ENCODE results near the gene CWC25. TPM values are rescaled to one million over a fixed set of nuclear protein-coding genes. Genes with fewer than 3 reads are reported as not detected.
A peak's percentile ranks its signal among the peaks of the same experiment; 100 is the strongest.

CWC25 gene
- total RNA-seq, 1 experiment from 2014 or later = 17.3 TPM

DNA sequence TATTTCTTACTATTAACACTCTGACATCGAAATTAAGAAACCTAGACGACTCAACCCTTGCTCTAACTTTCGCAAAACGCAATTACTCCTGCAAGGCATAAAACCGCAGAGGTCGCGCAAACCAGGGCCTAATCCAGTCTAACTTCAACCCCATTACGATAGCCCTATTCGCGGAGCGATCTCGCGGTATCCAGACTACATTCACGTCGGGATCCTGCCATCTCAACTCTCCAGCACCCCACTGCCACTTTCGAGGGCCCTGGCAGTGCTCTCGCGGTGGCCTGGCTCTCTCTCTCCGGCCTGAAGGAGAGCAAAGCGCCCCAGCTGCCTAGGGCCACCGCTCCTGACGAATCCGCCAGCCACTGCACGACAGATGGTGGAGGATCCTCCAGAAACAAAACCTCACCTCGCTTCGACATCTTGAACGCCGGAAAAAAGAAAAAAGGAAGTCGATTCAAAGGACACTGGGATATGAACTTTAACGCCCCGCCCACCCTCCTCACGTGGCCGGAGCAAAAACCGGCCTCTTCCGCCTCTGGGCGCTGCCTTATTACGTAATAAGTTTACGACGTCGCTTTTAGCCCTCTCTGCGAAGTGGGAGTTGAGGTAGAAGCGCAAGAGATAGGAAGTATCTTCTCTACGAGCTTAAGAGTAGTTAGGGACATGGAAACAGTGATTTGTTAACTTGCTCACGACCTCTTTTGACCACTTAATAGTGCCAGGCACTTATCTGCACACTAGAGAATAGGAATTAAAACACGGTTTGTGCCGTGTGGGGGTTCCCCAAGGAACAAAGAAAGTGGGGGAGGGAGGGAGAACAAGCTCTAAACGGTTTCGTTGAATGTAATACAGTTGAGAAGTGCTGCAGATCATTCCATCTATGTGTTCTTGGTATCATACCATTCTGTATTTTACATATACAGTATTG lies 28.4 kb upstream of the CWC25 start, which contains the start of gene RPL23 (continued):
- TF ChIP-seq ZNF138 (CRISPR knock-in tag; conservative IDR thresholded peaks at IDR 0.05) (0 out of 2 replicates have a peak, but pooled peaks have one; percentile 46), SMAD3 (CRISPR knock-in tag; IDR thresholded peaks at IDR 0.05; ENCODE audit: borderline replicate concordance) (no peak), ELF4 (CRISPR knock-in tag; IDR thresholded peaks at IDR 0.05; ENCODE audit: low read depth) (no peak), NFATC4 (CRISPR knock-in tag; IDR thresholded peaks at IDR 0.05) (peak; percentile 32; the same call in 1 of the 2 replicates), JUN (CRISPR knock-in tag; IDR thresholded peaks at IDR 0.05) (no peak; the same call in 1 of the 2 replicates), ZNF317 (CRISPR knock-in tag; IDR thresholded peaks at IDR 0.05; ENCODE audit: borderline replicate concordance, low read depth) (no peak), TEAD1 (CRISPR knock-in tag; IDR thresholded peaks at IDR 0.05) (peak; percentile 81; the same call in 1 of the 2 replicates), ZNF263 (CRISPR knock-in tag; IDR thresholded peaks at IDR 0.05; ENCODE audit: low read depth) (no peak), ZNF416 (CRISPR knock-in tag; IDR thresholded peaks at IDR 0.05) (no peak), FOXJ3 (CRISPR knock-in tag; IDR thresholded peaks at IDR 0.05; ENCODE audit: borderline replicate concordance) (no peak), ZNF396 (CRISPR knock-in tag; IDR thresholded peaks at IDR 0.05; ENCODE audit: borderline replicate concordance) (no peak), NR2C2 (CRISPR knock-in tag; IDR thresholded peaks at IDR 0.05) (peak; percentile 10; the same call in 1 of the 2 replicates), ZBTB21 (CRISPR knock-in tag; IDR thresholded peaks at IDR 0.05; ENCODE audit: borderline replicate concordance) (no peak), NR1H2 (CRISPR knock-in tag; IDR thresholded peaks at IDR 0.05) (no peak), ZNF671 (CRISPR knock-in tag; IDR thresholded peaks at IDR 0.05) (peak; percentile 59; the same call in 1 of the 2 replicates), TP53 (CRISPR knock-in tag; IDR thresholded peaks at IDR 0.05) (no peak), ZNF423 (CRISPR knock-in tag; IDR thresholded peaks at IDR 0.05) (no peak)
- TF ChIP-seq, protein P1, sequence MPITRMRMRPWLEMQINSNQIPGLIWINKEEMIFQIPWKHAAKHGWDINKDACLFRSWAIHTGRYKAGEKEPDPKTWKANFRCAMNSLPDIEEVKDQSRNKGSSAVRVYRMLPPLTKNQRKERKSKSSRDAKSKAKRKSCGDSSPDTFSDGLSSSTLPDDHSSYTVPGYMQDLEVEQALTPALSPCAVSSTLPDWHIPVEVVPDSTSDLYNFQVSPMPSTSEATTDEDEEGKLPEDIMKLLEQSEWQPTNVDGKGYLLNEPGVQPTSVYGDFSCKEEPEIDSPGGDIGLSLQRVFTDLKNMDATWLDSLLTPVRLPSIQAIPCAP (CRISPR knock-in tag; IDR thresholded peaks at IDR 0.05) = peak; percentile 67; the same call in 1 of the 2 replicates
- TF ChIP-seq, protein P2, sequence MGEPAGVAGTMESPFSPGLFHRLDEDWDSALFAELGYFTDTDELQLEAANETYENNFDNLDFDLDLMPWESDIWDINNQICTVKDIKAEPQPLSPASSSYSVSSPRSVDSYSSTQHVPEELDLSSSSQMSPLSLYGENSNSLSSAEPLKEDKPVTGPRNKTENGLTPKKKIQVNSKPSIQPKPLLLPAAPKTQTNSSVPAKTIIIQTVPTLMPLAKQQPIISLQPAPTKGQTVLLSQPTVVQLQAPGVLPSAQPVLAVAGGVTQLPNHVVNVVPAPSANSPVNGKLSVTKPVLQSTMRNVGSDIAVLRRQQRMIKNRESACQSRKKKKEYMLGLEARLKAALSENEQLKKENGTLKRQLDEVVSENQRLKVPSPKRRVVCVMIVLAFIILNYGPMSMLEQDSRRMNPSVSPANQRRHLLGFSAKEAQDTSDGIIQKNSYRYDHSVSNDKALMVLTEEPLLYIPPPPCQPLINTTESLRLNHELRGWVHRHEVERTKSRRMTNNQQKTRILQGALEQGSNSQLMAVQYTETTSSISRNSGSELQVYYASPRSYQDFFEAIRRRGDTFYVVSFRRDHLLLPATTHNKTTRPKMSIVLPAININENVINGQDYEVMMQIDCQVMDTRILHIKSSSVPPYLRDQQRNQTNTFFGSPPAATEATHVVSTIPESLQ (CRISPR knock-in tag; IDR thresholded peaks at IDR 0.05) = no peak
- TF ChIP-seq, protein P3, sequence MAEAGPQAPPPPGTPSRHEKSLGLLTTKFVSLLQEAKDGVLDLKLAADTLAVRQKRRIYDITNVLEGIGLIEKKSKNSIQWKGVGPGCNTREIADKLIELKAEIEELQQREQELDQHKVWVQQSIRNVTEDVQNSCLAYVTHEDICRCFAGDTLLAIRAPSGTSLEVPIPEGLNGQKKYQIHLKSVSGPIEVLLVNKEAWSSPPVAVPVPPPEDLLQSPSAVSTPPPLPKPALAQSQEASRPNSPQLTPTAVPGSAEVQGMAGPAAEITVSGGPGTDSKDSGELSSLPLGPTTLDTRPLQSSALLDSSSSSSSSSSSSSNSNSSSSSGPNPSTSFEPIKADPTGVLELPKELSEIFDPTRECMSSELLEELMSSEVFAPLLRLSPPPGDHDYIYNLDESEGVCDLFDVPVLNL (CRISPR knock-in tag; IDR thresholded peaks at IDR 0.05; ENCODE audit: borderline replicate concordance, low read depth) = no peak
- TF ChIP-seq, protein P4, sequence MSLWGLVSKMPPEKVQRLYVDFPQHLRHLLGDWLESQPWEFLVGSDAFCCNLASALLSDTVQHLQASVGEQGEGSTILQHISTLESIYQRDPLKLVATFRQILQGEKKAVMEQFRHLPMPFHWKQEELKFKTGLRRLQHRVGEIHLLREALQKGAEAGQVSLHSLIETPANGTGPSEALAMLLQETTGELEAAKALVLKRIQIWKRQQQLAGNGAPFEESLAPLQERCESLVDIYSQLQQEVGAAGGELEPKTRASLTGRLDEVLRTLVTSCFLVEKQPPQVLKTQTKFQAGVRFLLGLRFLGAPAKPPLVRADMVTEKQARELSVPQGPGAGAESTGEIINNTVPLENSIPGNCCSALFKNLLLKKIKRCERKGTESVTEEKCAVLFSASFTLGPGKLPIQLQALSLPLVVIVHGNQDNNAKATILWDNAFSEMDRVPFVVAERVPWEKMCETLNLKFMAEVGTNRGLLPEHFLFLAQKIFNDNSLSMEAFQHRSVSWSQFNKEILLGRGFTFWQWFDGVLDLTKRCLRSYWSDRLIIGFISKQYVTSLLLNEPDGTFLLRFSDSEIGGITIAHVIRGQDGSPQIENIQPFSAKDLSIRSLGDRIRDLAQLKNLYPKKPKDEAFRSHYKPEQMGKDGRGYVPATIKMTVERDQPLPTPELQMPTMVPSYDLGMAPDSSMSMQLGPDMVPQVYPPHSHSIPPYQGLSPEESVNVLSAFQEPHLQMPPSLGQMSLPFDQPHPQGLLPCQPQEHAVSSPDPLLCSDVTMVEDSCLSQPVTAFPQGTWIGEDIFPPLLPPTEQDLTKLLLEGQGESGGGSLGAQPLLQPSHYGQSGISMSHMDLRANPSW (CRISPR knock-in tag; conservative IDR thresholded peaks at IDR 0.05; ENCODE audit: low read depth) = no peak
- TF ChIP-seq, protein P5, sequence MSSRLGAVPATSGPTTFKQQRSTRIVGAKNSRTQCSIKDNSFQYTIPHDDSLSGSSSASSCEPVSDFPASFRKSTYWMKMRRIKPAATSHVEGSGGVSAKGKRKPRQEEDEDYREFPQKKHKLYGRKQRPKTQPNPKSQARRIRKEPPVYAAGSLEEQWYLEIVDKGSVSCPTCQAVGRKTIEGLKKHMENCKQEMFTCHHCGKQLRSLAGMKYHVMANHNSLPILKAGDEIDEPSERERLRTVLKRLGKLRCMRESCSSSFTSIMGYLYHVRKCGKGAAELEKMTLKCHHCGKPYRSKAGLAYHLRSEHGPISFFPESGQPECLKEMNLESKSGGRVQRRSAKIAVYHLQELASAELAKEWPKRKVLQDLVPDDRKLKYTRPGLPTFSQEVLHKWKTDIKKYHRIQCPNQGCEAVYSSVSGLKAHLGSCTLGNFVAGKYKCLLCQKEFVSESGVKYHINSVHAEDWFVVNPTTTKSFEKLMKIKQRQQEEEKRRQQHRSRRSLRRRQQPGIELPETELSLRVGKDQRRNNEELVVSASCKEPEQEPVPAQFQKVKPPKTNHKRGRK (CRISPR knock-in tag; IDR thresholded peaks at IDR 0.05; ENCODE audit: borderline replicate concordance) = 0 out of 2 replicates have a peak, but pooled peaks have one; percentile 36
- TF ChIP-seq, protein P6, sequence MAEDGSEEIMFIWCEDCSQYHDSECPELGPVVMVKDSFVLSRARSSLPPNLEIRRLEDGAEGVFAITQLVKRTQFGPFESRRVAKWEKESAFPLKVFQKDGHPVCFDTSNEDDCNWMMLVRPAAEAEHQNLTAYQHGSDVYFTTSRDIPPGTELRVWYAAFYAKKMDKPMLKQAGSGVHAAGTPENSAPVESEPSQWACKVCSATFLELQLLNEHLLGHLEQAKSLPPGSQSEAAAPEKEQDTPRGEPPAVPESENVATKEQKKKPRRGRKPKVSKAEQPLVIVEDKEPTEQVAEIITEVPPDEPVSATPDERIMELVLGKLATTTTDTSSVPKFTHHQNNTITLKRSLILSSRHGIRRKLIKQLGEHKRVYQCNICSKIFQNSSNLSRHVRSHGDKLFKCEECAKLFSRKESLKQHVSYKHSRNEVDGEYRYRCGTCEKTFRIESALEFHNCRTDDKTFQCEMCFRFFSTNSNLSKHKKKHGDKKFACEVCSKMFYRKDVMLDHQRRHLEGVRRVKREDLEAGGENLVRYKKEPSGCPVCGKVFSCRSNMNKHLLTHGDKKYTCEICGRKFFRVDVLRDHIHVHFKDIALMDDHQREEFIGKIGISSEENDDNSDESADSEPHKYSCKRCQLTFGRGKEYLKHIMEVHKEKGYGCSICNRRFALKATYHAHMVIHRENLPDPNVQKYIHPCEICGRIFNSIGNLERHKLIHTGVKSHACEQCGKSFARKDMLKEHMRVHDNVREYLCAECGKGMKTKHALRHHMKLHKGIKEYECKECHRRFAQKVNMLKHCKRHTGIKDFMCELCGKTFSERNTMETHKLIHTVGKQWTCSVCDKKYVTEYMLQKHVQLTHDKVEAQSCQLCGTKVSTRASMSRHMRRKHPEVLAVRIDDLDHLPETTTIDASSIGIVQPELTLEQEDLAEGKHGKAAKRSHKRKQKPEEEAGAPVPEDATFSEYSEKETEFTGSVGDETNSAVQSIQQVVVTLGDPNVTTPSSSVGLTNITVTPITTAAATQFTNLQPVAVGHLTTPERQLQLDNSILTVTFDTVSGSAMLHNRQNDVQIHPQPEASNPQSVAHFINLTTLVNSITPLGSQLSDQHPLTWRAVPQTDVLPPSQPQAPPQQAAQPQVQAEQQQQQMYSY (CRISPR knock-in tag; IDR thresholded peaks at IDR 0.05) = no peak

All from WTC11 (cell line).